AG04450 (cell line): ENCODE data around the gene CETN1. TPM values are rescaled to one million over a fixed set of nuclear protein-coding genes. Genes with fewer than 3 reads are reported as not detected.

Experiments used
- CTCF ChIA-PET: fragments of 300-600, 350-600 bp; formaldehyde crosslinking; extraction: SDS; loops from one replicate; lab custom pipeline; 2022; ENCODE audit warnings: antibody characterized with exemption, inconsistent platforms; lab: Charles Lee
- POLR2A ChIA-PET: fragments of 350-600 bp; formaldehyde crosslinking; extraction: SDS; loops from one replicate; lab custom pipeline; 2021; ENCODE audit warnings: antibody characterized with exemption, inconsistent platforms; lab: Yijun Ruan, JAX
- DNase-seq: peaks from one replicate; pipeline ENCODE4 v3.0.0-alpha.2; 2011; ENCODE audit warnings: low read depth, low spot score
- H3K27ac ChIP-seq: one replicate; pipeline ENCODE4 v1.5.1; 2012; ENCODE audit warnings: low read depth, low read length, control low read depth
- H3K27me3 ChIP-seq: one replicate; pipeline ENCODE4 v1.6.0; 2012; ENCODE audit warnings: low read length; ENCODE audit not compliant: control insufficient read depth, insufficient read depth
- H3K4me3 ChIP-seq: 2 replicates; pipeline ENCODE4 v1.5.1; 2011; ENCODE audit warnings: mild to moderate bottlenecking, low read depth, low read length, control low read depth
- H3K9me3 ChIP-seq: 2 replicates; pipeline ENCODE4 v1.5.1; 2012; ENCODE audit warnings: low read length; ENCODE audit not compliant: control insufficient read depth, insufficient read depth
- polyA plus RNA-seq: library from polyadenylated mRNA; depleted of rRNA; stranded (reverse); fragments of >200 nt; gene quantifications from 2 replicates; pipeline ENCODE4 v1.2.3, GENCODE V29; 2011
- TF ChIP-seq, protein P1 (sequence below): IDR thresholded peaks from 2 replicates; pipeline ENCODE4 v1.5.1; 2011; ENCODE audit warnings: low read depth, low read length, control low read depth, inconsistent platforms

CETN1 gene
- polyA plus RNA-seq, 1 experiment = not detected

DNA sequence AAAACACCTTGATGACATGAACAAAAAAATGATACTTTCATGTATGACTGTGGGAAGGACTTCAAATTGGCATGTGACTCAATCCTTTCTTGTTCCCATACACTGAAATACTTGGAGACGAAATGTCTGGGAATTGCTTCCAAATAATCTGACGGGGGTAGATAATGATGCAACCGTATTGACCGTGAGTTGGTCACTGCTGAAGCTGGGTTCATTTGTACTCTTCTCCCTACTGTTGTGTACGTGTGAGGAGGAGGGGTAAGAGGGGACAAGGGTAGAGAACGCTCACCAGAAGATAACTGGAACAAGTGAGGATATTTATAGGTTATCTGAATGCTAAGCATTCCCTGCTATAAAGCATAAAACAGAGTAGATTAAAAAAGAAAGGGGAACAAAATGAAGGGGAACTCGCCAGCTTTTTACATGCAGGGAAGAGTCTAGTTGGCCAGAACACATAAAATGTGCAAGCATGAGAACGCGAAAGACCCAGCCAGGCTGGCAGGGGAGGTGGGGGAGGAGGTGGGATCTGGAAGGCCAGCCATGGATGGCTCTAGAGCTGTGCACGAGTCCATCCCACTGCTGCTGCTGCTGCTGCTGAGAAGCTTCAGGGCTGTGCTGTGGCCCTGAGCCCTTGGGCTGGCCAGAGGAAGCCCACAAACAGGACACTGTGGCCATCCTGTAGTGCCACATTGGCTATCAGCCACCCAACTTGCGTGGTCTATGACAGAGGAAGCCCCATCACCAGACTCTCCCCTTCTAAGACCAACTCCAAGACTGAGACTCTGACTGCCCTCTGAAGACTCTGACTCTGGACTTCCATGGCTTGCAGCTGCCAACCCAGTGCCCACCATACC lies 15.2 kb upstream of the CETN1 start:
- no peak for DNase-seq
- ChIA-PET CTCF (no interaction called here), POLR2A (no interaction called here)

GRCh38 chr18:565562-566061 lies 14.6 kb upstream of the CETN1 start:
- no peak overlapping the region for H3K4me3 ChIP-seq
- H3K9me3 ChIP-seq = no peaks in the 10 kb centered on the region
- no peak overlapping the region for H3K27ac ChIP-seq
- TF ChIP-seq, protein P1, sequence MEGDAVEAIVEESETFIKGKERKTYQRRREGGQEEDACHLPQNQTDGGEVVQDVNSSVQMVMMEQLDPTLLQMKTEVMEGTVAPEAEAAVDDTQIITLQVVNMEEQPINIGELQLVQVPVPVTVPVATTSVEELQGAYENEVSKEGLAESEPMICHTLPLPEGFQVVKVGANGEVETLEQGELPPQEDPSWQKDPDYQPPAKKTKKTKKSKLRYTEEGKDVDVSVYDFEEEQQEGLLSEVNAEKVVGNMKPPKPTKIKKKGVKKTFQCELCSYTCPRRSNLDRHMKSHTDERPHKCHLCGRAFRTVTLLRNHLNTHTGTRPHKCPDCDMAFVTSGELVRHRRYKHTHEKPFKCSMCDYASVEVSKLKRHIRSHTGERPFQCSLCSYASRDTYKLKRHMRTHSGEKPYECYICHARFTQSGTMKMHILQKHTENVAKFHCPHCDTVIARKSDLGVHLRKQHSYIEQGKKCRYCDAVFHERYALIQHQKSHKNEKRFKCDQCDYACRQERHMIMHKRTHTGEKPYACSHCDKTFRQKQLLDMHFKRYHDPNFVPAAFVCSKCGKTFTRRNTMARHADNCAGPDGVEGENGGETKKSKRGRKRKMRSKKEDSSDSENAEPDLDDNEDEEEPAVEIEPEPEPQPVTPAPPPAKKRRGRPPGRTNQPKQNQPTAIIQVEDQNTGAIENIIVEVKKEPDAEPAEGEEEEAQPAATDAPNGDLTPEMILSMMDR = no peak
- DNase-seq = no peak
- peaks cover 21% of the 10 kb centered on the region for H3K27me3 ChIP-seq
- ChIA-PET CTCF (no interaction called here), POLR2A (no interaction called here)

More for the DNA sequence above, 15.2 kb upstream of the CETN1 start:
- TF ChIP-seq, protein P1 = no peak
- no peak overlapping the region for H3K27ac ChIP-seq
- H3K9me3 ChIP-seq = no peaks in the 10 kb centered on the region
- peaks cover 21% of the 10 kb centered on the region for H3K27me3 ChIP-seq
- H3K4me3 ChIP-seq = no peak overlapping the region

- Histone ChIP-seq H3K4me3 (no peak overlapping the region), H3K27ac (no peak overlapping the region), H3K27me3 (peaks cover 23% of the 10 kb centered on the region), H3K9me3 (no peaks in the 10 kb centered on the region)
- ChIA-PET CTCF (no interaction called here), POLR2A (no interaction called here)
- DNase-seq = no peak
- TF ChIP-seq, protein P1 = no peak
Observed at GRCh38 chr18:567122-567521, 13.1 kb upstream of the CETN1 start.

- Histone ChIP-seq H3K27ac (no peak overlapping the region), H3K4me3 (no peak overlapping the region), H3K9me3 (no peaks in the 10 kb centered on the region), H3K27me3 (peaks cover 31% of the 10 kb centered on the region)
- TF ChIP-seq, protein P1 = no peak
- ChIA-PET CTCF (no interaction called here), POLR2A (no interaction called here)
- no peak for DNase-seq
Observed at GRCh38 chr18:568731-569130, 11.4 kb upstream of the CETN1 start.

- ChIA-PET POLR2A (no interaction called here), CTCF (no interaction called here)
- H3K4me3 ChIP-seq = no peak overlapping the region
- TF ChIP-seq, protein P1 = no peak
- DNase-seq = no peak
- no peak overlapping the region for H3K27ac ChIP-seq
- peaks cover 38% of the 10 kb centered on the region for H3K27me3 ChIP-seq
- no peaks in the 10 kb centered on the region for H3K9me3 ChIP-seq
Observed at GRCh38 chr18:570256-570655, 9.9 kb upstream of the CETN1 start.
